Caco-2 (cell line): Measurements from ENCODE around the gene CRYBB1. TPM values are rescaled to one million over a fixed set of nuclear protein-coding genes. Genes with fewer than 3 reads are reported as not detected.

Source experiments
- BruUV-seq: library from RNA; stranded (reverse); fragments of 400-500 nt; replicated peaks from 2 replicates; lab custom pipeline; 2021; lab: Mats Ljungman, UMichigan
- CTCF ChIA-PET: fragments of 300-600 bp; sonication (Branson Sonifier 250); formaldehyde crosslinking; loops from one replicate; lab custom pipeline; 2022; ENCODE audit warnings: antibody characterized with exemption; lab: Charles Lee
- POLR2A ChIA-PET: fragments of 300-600 bp; sonication (Branson Sonifier 250); formaldehyde crosslinking; loops from one replicate; lab custom pipeline; 2022; ENCODE audit warnings: antibody characterized with exemption; lab: Charles Lee
- DNase-seq, 2 experiments: peaks; one replicate each; pipeline versions ENCODE4 v3.0.0 to v3.0.0-alpha.2; 2020 to 2022
- H3K27me3 ChIP-seq: replicated peaks from 2 replicates; pipeline ENCODE4 v1.6.0; 2011; ENCODE audit warnings: low read length; ENCODE audit not compliant: control insufficient read depth, insufficient read depth
- H3K36me3 ChIP-seq: 2 replicates; pipeline ENCODE4 v1.5.1; 2011; ENCODE audit warnings: low read length; ENCODE audit not compliant: control insufficient read depth, insufficient read depth
- H3K4me1 ChIP-seq: fragments of 250-450 bp; sonication (Bioruptor Pico); 2 replicates; pipeline ENCODE4 v1.5.1; 2020; ENCODE audit warnings: mild to moderate bottlenecking
- H3K4me3 ChIP-seq: 2 replicates; pipeline ENCODE4 v1.5.1; 2011; ENCODE audit warnings: low read depth, mild to moderate bottlenecking, control low read depth, low read length
- H3K9me3 ChIP-seq: fragments of 250-450 bp; sonication (Bioruptor Pico); 2 replicates; pipeline ENCODE4 v1.5.1; 2020; ENCODE audit warnings: mild to moderate bottlenecking, moderate library complexity
- H3K27ac Mint-ChIP-seq: one replicate; pipeline ENCODE4 v1.8.0; 2022; ENCODE audit warnings: mixed read lengths; ENCODE audit not compliant: unreplicated experiment
- H3K27me3 Mint-ChIP-seq: one replicate; pipeline ENCODE4 v1.8.0; 2022; ENCODE audit warnings: mixed read lengths; ENCODE audit not compliant: insufficient read depth, unreplicated experiment
- H3K36me3 Mint-ChIP-seq: one replicate; pipeline ENCODE4 v1.8.0; 2022; ENCODE audit warnings: mild to moderate bottlenecking, mixed read lengths; ENCODE audit not compliant: insufficient read depth, unreplicated experiment
- H3K4me1 Mint-ChIP-seq: one replicate; pipeline ENCODE4 v1.8.0; 2022; ENCODE audit warnings: low read depth, mixed read lengths; ENCODE audit not compliant: unreplicated experiment
- H3K4me3 Mint-ChIP-seq: one replicate; pipeline ENCODE4 v1.8.0; 2022; ENCODE audit warnings: mild to moderate bottlenecking, moderate library complexity, mixed read lengths; ENCODE audit not compliant: unreplicated experiment
- H3K9me3 Mint-ChIP-seq: one replicate; pipeline ENCODE4 v1.8.0; 2022; ENCODE audit warnings: mixed read lengths; ENCODE audit not compliant: unreplicated experiment
- intact Hi-C: fragments of 100-400 bp; cut with micrococcal nuclease; formaldehyde crosslinking; loops from one replicate; pipeline ENCODE4 v1.10.0; 2022; ENCODE audit not compliant: unreplicated experiment
- total RNA-seq: library from RNA; stranded (reverse); gene quantifications from 2 replicates; pipeline ENCODE4 v1.2.3, GENCODE V29; 2022
- TF ChIP-seq, protein P1 (sequence below), 2 experiments: fragments of 200-600 bp in 1 of 2; IDR thresholded peaks; 1 replicate in 1 of 2; 2 replicates in 1 of 2; pipeline versions ENCODE4 v1.5.1 to v1.8.0; 2011 to 2022; ENCODE audit warnings: antibody characterized with exemption in 1 of 2, control low read depth in 1 of 2, inconsistent platforms in 1 of 2, low read depth in 1 of 2, low read length in 1 of 2, mild to moderate bottlenecking in 1 of 2, moderate library complexity in 1 of 2; ENCODE audit not compliant: insufficient read depth in 1 of 2, severe bottlenecking in 1 of 2, unreplicated experiment in 1 of 2

The CRYBB1 gene
- total RNA-seq, 1 experiment from 2014 or later = not detected

DNA sequence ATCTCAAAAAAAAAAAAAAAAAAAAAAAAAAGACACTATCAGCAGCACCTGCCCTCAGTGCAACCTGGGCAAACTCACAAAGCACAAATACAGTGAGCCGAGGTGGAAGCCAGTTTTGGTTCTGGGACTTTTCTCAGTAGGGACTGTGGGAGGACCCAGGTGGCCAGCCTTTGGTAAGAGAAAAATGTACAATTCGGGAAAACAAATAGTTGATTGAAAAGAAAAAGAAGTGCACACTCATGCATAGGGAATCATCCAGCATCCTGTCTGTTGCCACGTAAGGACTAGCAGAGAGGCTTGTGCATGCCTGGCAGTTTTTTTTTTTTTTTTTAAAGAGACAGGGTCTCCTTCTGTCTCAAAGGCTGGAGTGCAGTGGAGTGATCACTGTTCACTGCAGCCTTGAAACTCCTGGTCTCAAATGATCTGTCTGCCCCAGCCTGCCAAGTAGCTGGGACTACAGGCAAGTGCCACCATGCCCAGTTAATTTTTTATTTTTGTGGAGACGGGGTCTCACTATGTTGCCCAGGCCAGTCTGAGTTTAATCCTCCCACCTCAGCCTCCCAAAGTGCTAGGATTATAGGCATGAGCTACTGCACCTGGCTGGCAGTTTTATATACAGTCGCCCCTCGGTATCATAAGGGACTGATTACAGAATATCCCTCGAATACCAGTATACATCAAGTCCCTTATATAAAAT lies 64.6 kb downstream of the CRYBB1 start:
- no peaks in the 10 kb centered on the region for H3K27me3 Mint-ChIP-seq
- intact Hi-C loops = no loop called here
- H3K36me3 Mint-ChIP-seq = peaks cover 3% of the 10 kb centered on the region
- CTCF ChIA-PET = no interaction called here
- H3K9me3 Mint-ChIP-seq = no peaks in the 10 kb centered on the region
- Histone ChIP-seq H3K4me1 (no peaks in the 10 kb centered on the region), H3K9me3 (no peaks in the 10 kb centered on the region), H3K36me3 (no peaks in the 10 kb centered on the region), H3K4me3 (no peak overlapping the region), H3K27me3 (no peaks in the 10 kb centered on the region)
- no peak for DNase-seq
- no peak overlapping the region for H3K4me3 Mint-ChIP-seq
- no TSS peak for BruUV-seq
- POLR2A ChIA-PET = no interaction called here
- peaks cover 4% of the 10 kb centered on the region for H3K4me1 Mint-ChIP-seq
- H3K27ac Mint-ChIP-seq = no peak overlapping the region
- TF ChIP-seq, protein P1, sequence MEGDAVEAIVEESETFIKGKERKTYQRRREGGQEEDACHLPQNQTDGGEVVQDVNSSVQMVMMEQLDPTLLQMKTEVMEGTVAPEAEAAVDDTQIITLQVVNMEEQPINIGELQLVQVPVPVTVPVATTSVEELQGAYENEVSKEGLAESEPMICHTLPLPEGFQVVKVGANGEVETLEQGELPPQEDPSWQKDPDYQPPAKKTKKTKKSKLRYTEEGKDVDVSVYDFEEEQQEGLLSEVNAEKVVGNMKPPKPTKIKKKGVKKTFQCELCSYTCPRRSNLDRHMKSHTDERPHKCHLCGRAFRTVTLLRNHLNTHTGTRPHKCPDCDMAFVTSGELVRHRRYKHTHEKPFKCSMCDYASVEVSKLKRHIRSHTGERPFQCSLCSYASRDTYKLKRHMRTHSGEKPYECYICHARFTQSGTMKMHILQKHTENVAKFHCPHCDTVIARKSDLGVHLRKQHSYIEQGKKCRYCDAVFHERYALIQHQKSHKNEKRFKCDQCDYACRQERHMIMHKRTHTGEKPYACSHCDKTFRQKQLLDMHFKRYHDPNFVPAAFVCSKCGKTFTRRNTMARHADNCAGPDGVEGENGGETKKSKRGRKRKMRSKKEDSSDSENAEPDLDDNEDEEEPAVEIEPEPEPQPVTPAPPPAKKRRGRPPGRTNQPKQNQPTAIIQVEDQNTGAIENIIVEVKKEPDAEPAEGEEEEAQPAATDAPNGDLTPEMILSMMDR (IDR thresholded peaks at IDR 0.05; ENCODE audit: insufficient read depth in 1 of 2, low read depth in 1 of 2, low read length in 1 of 2, severe bottlenecking in 1 of 2, unreplicated experiment in 1 of 2) = no peak

DNA sequence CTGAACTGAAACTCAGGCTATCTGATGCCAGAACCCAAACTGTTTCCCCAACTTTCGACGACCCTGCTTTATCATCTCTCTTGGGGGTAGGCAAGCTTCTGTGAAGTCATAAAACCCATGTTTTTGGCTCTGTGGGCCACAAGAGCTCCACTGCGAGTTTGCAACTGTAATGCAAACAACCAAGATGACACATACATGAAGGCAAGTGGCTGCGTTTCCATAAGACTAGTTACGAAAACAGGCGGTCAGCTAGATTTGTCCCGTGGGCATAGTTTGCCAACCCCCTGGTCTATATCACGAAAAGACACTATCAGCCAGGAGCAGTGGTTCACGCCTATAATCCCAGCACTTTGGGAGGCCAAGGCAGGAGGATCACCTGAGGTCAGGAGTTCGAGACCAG lies 65.4 kb downstream of the CRYBB1 start:
- H3K4me1 ChIP-seq = no peaks in the 10 kb centered on the region
- Mint-ChIP-seq H3K27ac (no peak overlapping the region), H3K9me3 (no peaks in the 10 kb centered on the region), H3K36me3 (peaks cover 6% of the 10 kb centered on the region), H3K4me1 (peaks cover 6% of the 10 kb centered on the region), H3K27me3 (no peaks in the 10 kb centered on the region), H3K4me3 (no peak overlapping the region)
- no peak overlapping the region for H3K4me3 ChIP-seq
- intact Hi-C loops = no loop called here
- POLR2A ChIA-PET = no interaction called here
- BruUV-seq = no TSS peak
- CTCF ChIA-PET = no interaction called here
- H3K9me3 ChIP-seq = no peaks in the 10 kb centered on the region
- H3K27me3 ChIP-seq = no peaks in the 10 kb centered on the region
- no peak for DNase-seq
- TF ChIP-seq, protein P1 (IDR thresholded peaks at IDR 0.05; ENCODE audit: insufficient read depth in 1 of 2, low read depth in 1 of 2, low read length in 1 of 2, severe bottlenecking in 1 of 2, unreplicated experiment in 1 of 2) = no peak
- no peaks in the 10 kb centered on the region for H3K36me3 ChIP-seq

DNA sequence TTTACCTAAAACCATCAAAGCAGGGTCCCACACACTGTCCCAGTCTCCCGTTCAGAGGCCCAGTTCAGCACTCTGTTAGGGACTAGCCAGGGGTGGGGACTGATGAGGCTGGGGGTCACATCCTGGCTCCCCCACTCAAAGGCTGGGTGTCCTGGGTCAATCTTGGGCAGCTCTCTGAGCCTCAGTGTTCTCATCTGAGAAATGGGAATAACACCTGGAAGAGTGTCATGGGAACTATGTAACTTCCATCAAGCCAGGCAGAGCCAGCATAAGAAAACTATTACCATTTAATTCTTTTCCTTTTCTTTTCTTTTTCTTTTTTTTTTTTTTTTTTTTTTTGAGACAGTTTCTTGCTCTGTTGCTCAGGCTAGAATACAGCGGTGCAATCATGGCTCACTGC lies 66.3 kb downstream of the CRYBB1 start:
- TF ChIP-seq, protein P1 (IDR thresholded peaks at IDR 0.05; ENCODE audit: insufficient read depth in 1 of 2, low read depth in 1 of 2, low read length in 1 of 2, severe bottlenecking in 1 of 2, unreplicated experiment in 1 of 2) = no peak
- H3K27ac Mint-ChIP-seq = no peak overlapping the region
- Histone ChIP-seq H3K27me3 (no peaks in the 10 kb centered on the region), H3K36me3 (no peaks in the 10 kb centered on the region), H3K9me3 (no peaks in the 10 kb centered on the region), H3K4me3 (no peak overlapping the region), H3K4me1 (no peaks in the 10 kb centered on the region)
- H3K9me3 Mint-ChIP-seq = no peaks in the 10 kb centered on the region
- intact Hi-C loops = no loop called here
- CTCF ChIA-PET = no interaction called here
- H3K4me3 Mint-ChIP-seq = no peak overlapping the region
- peaks cover 6% of the 10 kb centered on the region for H3K36me3 Mint-ChIP-seq
- POLR2A ChIA-PET = no interaction called here
- DNase-seq = no peak
- no TSS peak for BruUV-seq
- no peaks in the 10 kb centered on the region for H3K27me3 Mint-ChIP-seq
- H3K4me1 Mint-ChIP-seq = peaks cover 6% of the 10 kb centered on the region
